Thymus (tissue), 11 donors: ENCODE measurements around the gene COL15A1. TPM values are rescaled to one million over a fixed set of nuclear protein-coding genes. Genes with fewer than 3 reads are reported as not detected.

Experiments
- DNase-seq, 9 donors: peaks; one replicate each; pipeline ENCODE4 v3.0.0-alpha.2; 2013; ENCODE audit warnings: low spot score in 9 of 9, low read depth in 6 of 9, missing footprints in 1 of 9
- H3K27ac ChIP-seq, 2 donors: one replicate each; pipeline ENCODE4 v1.5.1; 2013; ENCODE audit warnings: control low read depth in 1 of 2, low read depth in 1 of 2, low read length in 1 of 2, mild to moderate bottlenecking in 1 of 2, moderate library complexity in 1 of 2
- H3K27me3 ChIP-seq, 2 donors: one replicate each; pipeline ENCODE4 v1.5.1; 2013; ENCODE audit warnings: low read length in 1 of 2; ENCODE audit not compliant: control insufficient read depth in 2 of 2, insufficient read depth in 1 of 2
- H3K36me3 ChIP-seq, 2 donors: one replicate each; pipeline ENCODE4 v1.5.1; 2013; ENCODE audit warnings: low read length in 1 of 2, mild to moderate bottlenecking in 1 of 2, moderate library complexity in 1 of 2; ENCODE audit not compliant: control insufficient read depth in 2 of 2, insufficient read depth in 2 of 2
- H3K4me1 ChIP-seq, 2 donors: one replicate each; pipeline ENCODE4 v1.5.1; 2013; ENCODE audit warnings: low read length in 2 of 2; ENCODE audit not compliant: control insufficient read depth in 2 of 2, insufficient read depth in 2 of 2
- H3K4me3 ChIP-seq, 2 donors: one replicate each; pipeline ENCODE4 v1.5.1; 2013; ENCODE audit warnings: low read length in 2 of 2, control low read depth in 1 of 2, mild to moderate bottlenecking in 1 of 2
- H3K9me3 ChIP-seq, 2 donors: one replicate each; pipeline ENCODE4 v1.5.1; 2013; ENCODE audit warnings: low read length in 1 of 2, mild to moderate bottlenecking in 1 of 2; ENCODE audit not compliant: control insufficient read depth in 2 of 2, insufficient read depth in 1 of 2
- WGBS: extraction: QIAGEN DNeasy Blood & Tissue Kit; methylation state at CpG from one replicate; pipeline ENCODE4 v1.1.7; 2013; 5-methylcytosine and 5-hydroxymethylcytosine counted together
- polyA plus RNA-seq: library from polyadenylated mRNA; stranded (reverse); fragments of 200-250 nt; gene quantifications from one replicate; pipeline ENCODE4 v1.2.3, GENCODE V29; 2013
- total RNA-seq: library from RNA; stranded (reverse); fragments of 120-200 nt; gene quantifications from one replicate; pipeline ENCODE4 v1.2.4, GENCODE V29; 2013
- donor health status: healthy.

The COL15A1 gene
- total and polyA plus RNA-seq, 2 donors = 3.8 to 13.2 TPM

- 79% methylated on average over 4 of the region's 4 CpGs for WGBS
- DNase-seq = no peak
- Histone ChIP-seq H3K4me3 (no peak overlapping the region), H3K27ac (no peak overlapping the region), H3K9me3 (peaks cover 0 to 4% of the 10 kb centered on the region in 2 donors), H3K27me3 (no peaks in the 10 kb centered on the region), H3K36me3 (no peaks in the 10 kb centered on the region), H3K4me1 (peaks cover 0 to 6% of the 10 kb centered on the region in 2 donors)
Observed at GRCh38 chr9:99044827-99045226, 101.1 kb downstream of the COL15A1 start.

DNA sequence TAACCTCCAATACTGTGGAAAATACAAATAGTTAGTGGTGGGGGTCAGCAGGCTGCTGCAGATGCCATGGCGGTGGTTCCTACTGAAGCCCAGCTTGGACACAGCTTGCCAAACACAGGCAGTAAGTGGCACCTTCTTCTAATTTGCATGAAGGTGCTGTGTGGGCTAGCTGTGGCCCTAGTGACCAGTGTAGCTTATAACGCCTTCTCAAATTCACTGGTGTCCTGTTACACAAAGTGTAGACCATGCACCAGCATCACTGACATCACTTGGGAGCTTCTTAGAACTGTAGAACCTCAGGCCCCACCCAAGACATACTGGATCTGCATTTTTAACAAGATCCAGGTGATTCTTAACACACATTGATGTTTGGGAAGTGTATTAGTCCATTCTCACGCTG lies 102.4 kb downstream of the COL15A1 start:
- Histone ChIP-seq H3K27me3 (no peaks in the 10 kb centered on the region), H3K36me3 (no peaks in the 10 kb centered on the region), H3K27ac (no peak overlapping the region), H3K9me3 (peaks cover 0 to 4% of the 10 kb centered on the region in 2 donors), H3K4me1 (peaks cover 0 to 3% of the 10 kb centered on the region in 2 donors), H3K4me3 (no peak overlapping the region)
- no peak for DNase-seq
- WGBS = 97% methylated on average over 3 of the region's 3 CpGs

DNA sequence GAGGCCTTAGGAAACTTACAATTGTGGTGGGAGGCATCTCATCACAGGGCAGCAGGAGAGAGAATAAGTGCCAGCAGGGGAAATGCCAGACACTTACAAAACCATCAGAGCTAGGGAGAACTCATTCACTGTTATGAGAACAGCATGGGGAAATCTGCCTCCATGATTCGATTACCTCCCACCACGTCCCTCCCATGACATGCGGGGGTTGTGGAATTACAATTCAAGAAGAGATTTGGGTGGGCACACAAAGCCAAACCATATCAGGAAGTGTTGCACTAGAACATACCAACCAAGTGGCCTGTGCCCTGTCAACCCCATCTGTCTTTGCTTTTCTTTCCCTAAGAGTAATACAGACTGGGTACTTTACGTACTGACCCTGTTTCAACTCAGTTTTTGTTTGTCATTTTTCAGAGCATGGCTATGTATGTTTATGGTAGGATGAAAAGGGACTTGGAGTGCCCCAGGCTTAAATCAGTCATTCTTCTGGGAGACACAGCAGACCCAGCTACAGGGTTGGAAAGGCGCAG lies 102.9 kb downstream of the COL15A1 start:
- no peaks in the 10 kb centered on the region for H3K27me3 ChIP-seq

DNA sequence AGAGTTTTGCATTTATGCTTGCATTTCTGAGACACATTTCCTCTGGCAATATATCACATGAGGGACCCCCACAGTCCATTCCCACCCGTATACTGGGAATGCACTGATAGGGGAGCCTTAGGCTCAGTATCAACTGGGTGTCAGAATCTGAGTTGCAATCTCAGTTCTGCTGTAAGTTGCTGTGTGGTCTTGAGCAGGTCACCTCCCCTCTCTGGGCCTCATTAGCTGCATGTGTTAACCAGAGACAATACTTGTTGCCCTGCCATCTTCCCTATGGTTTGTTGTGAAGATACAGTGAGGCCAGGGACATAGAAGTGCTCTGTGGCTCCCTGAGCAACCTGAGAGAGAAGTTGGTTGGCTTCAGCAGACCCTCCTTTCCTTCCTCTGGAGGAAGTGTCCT lies 105.5 kb downstream of the COL15A1 start:
- peaks cover 12 to 24% of the 10 kb centered on the region in 2 donors for H3K4me1 ChIP-seq
- 95% methylated on average over 1 of the region's 1 CpG for WGBS
- no peaks in the 10 kb centered on the region for H3K27me3 ChIP-seq
- peaks cover 0 to 4% of the 10 kb centered on the region in 2 donors for H3K9me3 ChIP-seq
- no peaks in the 10 kb centered on the region for H3K36me3 ChIP-seq
- no peak overlapping the region for H3K27ac ChIP-seq
- H3K4me3 ChIP-seq = no peak overlapping the region
- no peak for DNase-seq

More for the DNA sequence above, 102.9 kb downstream of the COL15A1 start:
- Histone ChIP-seq H3K27ac (no peak overlapping the region), H3K36me3 (no peaks in the 10 kb centered on the region), H3K9me3 (peaks cover 0 to 4% of the 10 kb centered on the region in 2 donors), H3K4me3 (no peak overlapping the region), H3K4me1 (peaks cover 0 to 3% of the 10 kb centered on the region in 2 donors)
- 99% methylated on average over 5 of the region's 5 CpGs for whole genome bisulfite sequencing
- no peak for DNase-seq

- no peaks in the 10 kb centered on the region for H3K36me3 ChIP-seq
- peaks cover 0 to 4% of the 10 kb centered on the region in 2 donors for H3K9me3 ChIP-seq
- no peaks in the 10 kb centered on the region for H3K27me3 ChIP-seq
- H3K27ac ChIP-seq = no peak overlapping the region
- 87% methylated on average over 4 of the region's 4 CpGs for WGBS
- no peak for DNase-seq
- peaks cover 14 to 28% of the 10 kb centered on the region in 2 donors for H3K4me1 ChIP-seq
- H3K4me3 ChIP-seq = no peak overlapping the region
Observed at GRCh38 chr9:99049641-99050040, 105.9 kb downstream of the COL15A1 start.

GRCh38 chr9:99050292-99050911 lies 106.7 kb downstream of the COL15A1 start:
- DNase-seq = no peak
- no peaks in the 10 kb centered on the region for H3K27me3 ChIP-seq
- H3K4me3 ChIP-seq = no peak overlapping the region
- 92% methylated on average over 10 of the region's 10 CpGs for WGBS
- H3K27ac ChIP-seq = no peak overlapping the region
- no peaks in the 10 kb centered on the region for H3K36me3 ChIP-seq
- H3K4me1 ChIP-seq = peaks cover 19 to 31% of the 10 kb centered on the region in 2 donors
- no peaks in the 10 kb centered on the region for H3K9me3 ChIP-seq

GRCh38 chr9:99050924-99051323 lies 107.2 kb downstream of the COL15A1 start:
- Histone ChIP-seq H3K36me3 (no peaks in the 10 kb centered on the region), H3K4me1 (peaks cover 19 to 34% of the 10 kb centered on the region in 2 donors), H3K9me3 (no peaks in the 10 kb centered on the region), H3K27ac (no peak overlapping the region), H3K4me3 (no peak overlapping the region), H3K27me3 (no peaks in the 10 kb centered on the region)
- WGBS = 94% methylated on average over 4 of the region's 4 CpGs
- DNase-seq = no peak

DNA sequence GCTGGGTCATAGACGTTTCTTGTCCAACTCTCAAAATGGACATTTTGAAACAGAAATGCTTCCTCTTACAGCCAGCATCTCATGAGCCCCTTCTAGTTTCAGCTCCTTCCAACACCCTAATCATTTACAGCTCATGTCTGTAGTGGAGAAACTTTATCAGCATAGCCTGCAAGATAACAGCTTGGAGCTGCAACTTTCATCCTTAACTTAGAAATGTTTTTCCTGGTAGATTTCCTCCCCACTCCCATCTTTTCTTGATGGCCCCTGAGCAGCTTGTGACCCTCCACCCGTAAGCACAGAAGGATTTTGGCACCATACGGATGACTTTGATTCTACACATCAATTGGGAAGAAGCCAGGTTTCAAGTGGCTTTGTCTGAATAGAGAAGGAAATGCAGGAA lies 107.7 kb downstream of the COL15A1 start:
- H3K9me3 ChIP-seq = no peaks in the 10 kb centered on the region
- peaks cover 19 to 38% of the 10 kb centered on the region in 2 donors for H3K4me1 ChIP-seq
- 93% methylated on average over 3 of the region's 3 CpGs for WGBS
- DNase-seq = no peak
- no peak overlapping the region for H3K27ac ChIP-seq
- H3K4me3 ChIP-seq = no peak overlapping the region
- H3K36me3 ChIP-seq = no peaks in the 10 kb centered on the region
- no peaks in the 10 kb centered on the region for H3K27me3 ChIP-seq

- no peak for DNase-seq
- H3K9me3 ChIP-seq = no peaks in the 10 kb centered on the region
- no peaks in the 10 kb centered on the region for H3K27me3 ChIP-seq
- no peak overlapping the region for H3K4me3 ChIP-seq
- no peaks in the 10 kb centered on the region for H3K36me3 ChIP-seq
- H3K27ac ChIP-seq = no peak overlapping the region
- WGBS = 96% methylated on average over 4 of the region's 4 CpGs
- H3K4me1 ChIP-seq = peaks cover 19 to 39% of the 10 kb centered on the region in 2 donors
Observed at GRCh38 chr9:99051851-99052250, 108.1 kb downstream of the COL15A1 start.
